Natural killer cell (primary cell): ENCODE data around the gene PUM2. TPM values are rescaled to one million over a fixed set of nuclear protein-coding genes. Genes with fewer than 3 reads are reported as not detected.

ENCODE experiments used
- ATAC-seq, 3 donors: fragments of 150-1000 bp in 2 of 3; fragments of 200-7000 bp in 1 of 3; cut with Tn5 transposase; 1 replicate in 1 of 3; 2 replicates in 2 of 3; pipeline ENCODE4 v1.10.0; 2021; ENCODE audit warnings: mild to moderate bottlenecking in 2 of 3, moderate library complexity in 2 of 3
- DNase-seq, 2 donors: peaks; one replicate each; pipeline versions ENCODE4 v3.0.0 to v3.0.0-alpha.2; 2013 to 2021; ENCODE audit warnings: mixed read lengths in 1 of 2
- H3K27ac ChIP-seq: one replicate; pipeline ENCODE4 v1.5.1; 2013; ENCODE audit warnings: mild to moderate bottlenecking, low read length
- H3K27me3 ChIP-seq: one replicate; pipeline ENCODE4 v1.6.1; 2013; ENCODE audit warnings: low read length; ENCODE audit not compliant: control insufficient read depth, insufficient read depth
- H3K36me3 ChIP-seq: one replicate; pipeline ENCODE4 v1.6.1; 2013; ENCODE audit warnings: low read length; ENCODE audit not compliant: control insufficient read depth, insufficient read depth
- H3K4me1 ChIP-seq: one replicate; pipeline ENCODE4 v1.6.1; 2013; ENCODE audit warnings: low read length; ENCODE audit not compliant: control insufficient read depth, insufficient read depth
- H3K4me3 ChIP-seq: one replicate; pipeline ENCODE4 v1.5.1; 2013; ENCODE audit warnings: low read length
- H3K9me3 ChIP-seq: one replicate; pipeline ENCODE4 v1.6.1; 2013; ENCODE audit warnings: low read length; ENCODE audit not compliant: control insufficient read depth, insufficient read depth
- H3K27ac Mint-ChIP-seq, 2 donors: one replicate each; pipeline ENCODE4 v1.8.0; 2022; ENCODE audit warnings: mild to moderate bottlenecking in 2 of 2, mixed read lengths in 2 of 2, moderate library complexity in 1 of 2
- H3K27me3 Mint-ChIP-seq, 2 donors: one replicate each; pipeline ENCODE4 v1.8.0; 2022; ENCODE audit warnings: low read depth in 2 of 2, mixed read lengths in 2 of 2
- H3K36me3 Mint-ChIP-seq: one replicate; pipeline ENCODE4 v1.8.0; 2022; ENCODE audit warnings: mixed read lengths
- H3K4me1 Mint-ChIP-seq, 2 donors: one replicate each; pipeline ENCODE4 v1.8.0; 2022; ENCODE audit warnings: mixed read lengths in 2 of 2
- H3K4me3 Mint-ChIP-seq: one replicate; pipeline ENCODE4 v1.8.0; 2022; ENCODE audit warnings: mild to moderate bottlenecking, moderate library complexity, mixed read lengths
- H3K9me3 Mint-ChIP-seq, 2 donors: one replicate each; pipeline ENCODE4 v1.8.0; 2022; ENCODE audit warnings: mixed read lengths in 2 of 2
- CTCF ChIP-seq: fragments of 200-600 bp; IDR thresholded peaks from one replicate; pipeline ENCODE4 v1.8.0; 2022; ENCODE audit warnings: antibody characterized with exemption
- WGBS: methylation state at CpG from one replicate; pipeline ENCODE4 v1.1.7; 2013; ENCODE audit warnings: missing lambda C conversion rate; ENCODE audit not compliant: insufficient coverage; 5-methylcytosine and 5-hydroxymethylcytosine counted together
- intact Hi-C: fragments of 100-400 bp; cut with micrococcal nuclease; formaldehyde crosslinking; loops from one replicate; pipeline ENCODE4 v1.14.2; 2022
- total RNA-seq, 4 donors: library from RNA; stranded (reverse); fragments of 120-200 nt in 1 of 4; gene quantifications; one replicate each; pipeline versions ENCODE4 v1.2.3 to v1.2.4, GENCODE V29; 2013 to 2022

PUM2 gene
- total RNA-seq, 3 donors from 2014 or later (not counting 1 experiment from before 2014, with no cell fraction given): 115 to 157 (median 130) TPM

DNA sequence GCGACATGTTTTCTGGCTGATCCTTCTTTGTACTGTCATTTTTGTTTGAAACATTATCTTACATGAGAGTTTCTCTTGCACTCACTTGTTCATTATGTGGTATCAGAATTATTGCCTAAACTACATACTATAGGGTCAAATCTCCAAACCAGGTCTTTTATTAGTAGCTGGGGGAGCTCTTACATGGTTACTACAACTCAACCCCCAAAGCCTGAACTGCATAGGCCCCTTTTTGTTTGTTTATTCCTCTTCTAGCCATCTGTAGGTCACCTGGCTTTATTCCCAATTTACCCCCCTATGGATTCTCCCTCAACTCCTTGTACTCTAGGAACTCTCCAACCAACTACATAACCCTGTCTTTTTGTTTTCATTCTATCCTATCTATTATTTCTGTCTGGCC, 46.7 kb downstream of the PUM2 start:
- Mint-ChIP-seq H3K27ac (peak overlapping the region in 1 of 2 donors; percentile 79), H3K4me3 (no peak overlapping the region), H3K4me1 (peaks cover 18 to 26% of the 10 kb centered on the region in 2 donors), H3K27me3 (no peaks in the 10 kb centered on the region), H3K9me3 (no peaks in the 10 kb centered on the region), H3K36me3 (no peaks in the 10 kb centered on the region)
- 88% methylated on average over 1 of the region's 1 CpG for WGBS
- no peak for ATAC-seq
- intact Hi-C loops: no loop called here
- Histone ChIP-seq H3K36me3 (peaks cover 55% of the 10 kb centered on the region), H3K27me3 (no peaks in the 10 kb centered on the region), H3K4me1 (no peaks in the 10 kb centered on the region), H3K4me3 (no peak overlapping the region), H3K9me3 (no peaks in the 10 kb centered on the region), H3K27ac (no peak overlapping the region)
- TF ChIP-seq CTCF: no peak
- DNase-seq: no peak

DNA sequence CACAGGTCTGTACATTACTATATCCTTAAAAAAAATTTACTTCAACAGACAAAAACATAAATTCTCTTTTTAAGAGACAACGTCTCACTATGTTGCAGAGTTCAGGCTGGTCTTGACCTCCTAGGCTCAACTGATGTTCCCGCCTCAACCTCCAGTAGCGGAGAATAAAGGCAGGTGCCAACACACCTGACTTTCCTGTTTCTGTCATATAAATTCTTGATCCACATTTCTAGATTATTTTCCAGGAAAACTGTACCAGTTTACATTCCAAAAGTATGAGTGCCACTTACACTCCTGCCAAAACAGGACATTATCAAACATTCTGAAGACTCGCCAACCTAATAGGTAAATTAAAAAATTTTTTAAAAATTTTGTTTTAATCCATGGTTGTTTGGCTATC, 48.6 kb downstream of the PUM2 start:
- Histone ChIP-seq H3K27me3 (no peaks in the 10 kb centered on the region), H3K4me3 (no peak overlapping the region), H3K27ac (no peak overlapping the region), H3K36me3 (peaks cover 47% of the 10 kb centered on the region), H3K4me1 (no peaks in the 10 kb centered on the region), H3K9me3 (no peaks in the 10 kb centered on the region)
- Mint-ChIP-seq H3K27me3 (no peaks in the 10 kb centered on the region), H3K4me3 (no peak overlapping the region), H3K4me1 (peaks cover 28 to 31% of the 10 kb centered on the region in 2 donors), H3K9me3 (no peaks in the 10 kb centered on the region), H3K36me3 (no peaks in the 10 kb centered on the region), H3K27ac (peak overlapping the region in 1 of 2 donors; percentile 51)
- no peak for TF ChIP-seq CTCF
- no peak for ATAC-seq
- DNase-seq: no peak
- WGBS: 97% methylated on average over 3 of the region's 4 CpGs
- intact Hi-C loops: no loop called here

DNA sequence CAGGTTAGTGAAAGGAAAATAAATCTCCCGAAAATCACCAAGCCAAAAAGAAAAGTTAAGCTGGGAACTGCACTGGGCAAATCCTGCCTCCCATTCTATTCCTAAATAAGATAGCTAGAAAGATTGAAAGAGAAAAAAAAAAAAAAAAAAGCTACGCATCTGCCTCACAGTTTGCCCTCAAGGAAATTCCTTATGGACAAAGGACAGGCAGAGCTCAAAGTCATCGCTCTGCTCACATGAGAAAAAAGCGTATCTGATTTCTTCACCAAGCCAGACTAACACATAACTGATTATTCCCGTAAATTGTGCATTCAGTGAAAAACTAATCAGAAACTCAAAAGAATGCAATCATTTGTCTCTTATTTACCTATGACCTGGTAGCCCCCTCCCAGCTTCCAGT, 50.0 kb downstream of the PUM2 start:
- Mint-ChIP-seq H3K27ac (peak overlapping the region in 1 of 2 donors; percentile 49), H3K4me3 (no peak overlapping the region), H3K9me3 (no peaks in the 10 kb centered on the region), H3K4me1 (peaks cover 32 to 38% of the 10 kb centered on the region in 2 donors), H3K36me3 (no peaks in the 10 kb centered on the region), H3K27me3 (no peaks in the 10 kb centered on the region)
- Histone ChIP-seq H3K4me1 (no peaks in the 10 kb centered on the region), H3K27me3 (no peaks in the 10 kb centered on the region), H3K27ac (no peak overlapping the region), H3K4me3 (no peak overlapping the region), H3K9me3 (no peaks in the 10 kb centered on the region), H3K36me3 (peaks cover 43% of the 10 kb centered on the region)
- DNase-seq: no peak
- ATAC-seq: no peak
- intact Hi-C loops: no loop called here
- WGBS: 99% methylated on average over 5 of the region's 5 CpGs
- TF ChIP-seq CTCF: no peak

- intact Hi-C loops: no loop called here
- 96% methylated on average over 6 of the region's 6 CpGs for WGBS
- TF ChIP-seq CTCF: no peak
- Histone ChIP-seq H3K27me3 (no peaks in the 10 kb centered on the region), H3K27ac (no peak overlapping the region), H3K36me3 (peaks cover 46% of the 10 kb centered on the region), H3K4me1 (no peaks in the 10 kb centered on the region), H3K4me3 (no peak overlapping the region), H3K9me3 (no peaks in the 10 kb centered on the region)
- Mint-ChIP-seq H3K4me3 (no peak overlapping the region), H3K27me3 (no peaks in the 10 kb centered on the region), H3K9me3 (no peaks in the 10 kb centered on the region), H3K27ac (peak overlapping the region in 1 of 2 donors; percentile 28), H3K4me1 (peaks cover 32 to 35% of the 10 kb centered on the region in 2 donors), H3K36me3 (no peaks in the 10 kb centered on the region)
- DNase-seq: no peak
- ATAC-seq: no peak
Measured at GRCh38 chr2:20299113-20299512, 51.5 kb downstream of the PUM2 start.
